Endothelial cell (in vitro differentiated cells): ENCODE measurements around the gene UBE3A. TPM values are rescaled to one million over a fixed set of nuclear protein-coding genes. Genes with fewer than 3 reads are reported as not detected.

Experiments used
- DNase-seq: peaks from one replicate; pipeline ENCODE4 v3.0.0; 2021; ENCODE audit warnings: low spot score
- H3K27ac Mint-ChIP-seq: one replicate; pipeline ENCODE4 v1.8.0; 2021; ENCODE audit warnings: mixed read lengths, inconsistent platforms; ENCODE audit not compliant: unreplicated experiment
- H3K27me3 Mint-ChIP-seq: one replicate; pipeline ENCODE4 v1.8.0; 2021; ENCODE audit warnings: mild to moderate bottlenecking, moderate library complexity, mixed read lengths, inconsistent platforms; ENCODE audit not compliant: unreplicated experiment
- H3K36me3 Mint-ChIP-seq: one replicate; pipeline ENCODE4 v1.8.0; 2021; ENCODE audit warnings: mild to moderate bottlenecking, low read depth, mixed read lengths, inconsistent platforms; ENCODE audit not compliant: unreplicated experiment
- H3K4me1 Mint-ChIP-seq: one replicate; pipeline ENCODE4 v1.8.0; 2021; ENCODE audit warnings: mild to moderate bottlenecking, mixed read lengths, inconsistent platforms; ENCODE audit not compliant: unreplicated experiment
- H3K4me3 Mint-ChIP-seq: one replicate; pipeline ENCODE4 v1.8.0; 2021; ENCODE audit warnings: mild to moderate bottlenecking, mixed read lengths, inconsistent platforms; ENCODE audit not compliant: unreplicated experiment
- H3K9me3 Mint-ChIP-seq: one replicate; pipeline ENCODE4 v1.8.0; 2021; ENCODE audit warnings: mixed read lengths, inconsistent platforms; ENCODE audit not compliant: unreplicated experiment
- CTCF ChIP-seq: fragments of 200-600 bp; sonication (generic); IDR thresholded peaks from one replicate; pipeline ENCODE4 v1.5.0; 2021; ENCODE audit warnings: antibody characterized with exemption; ENCODE audit not compliant: unreplicated experiment
- total RNA-seq: library from RNA; stranded (reverse); fragmentation: NEBNext Ultra II Directional; extraction: Animal tissue kit (Norgen Biotek cat#: 25700); gene quantifications from one replicate; pipeline ENCODE4 v1.2.1, GENCODE V29; 2021; ENCODE audit not compliant: unreplicated experiment

The UBE3A gene
- total RNA-seq, 1 donor from 2014 or later, result 102 TPM

DNA sequence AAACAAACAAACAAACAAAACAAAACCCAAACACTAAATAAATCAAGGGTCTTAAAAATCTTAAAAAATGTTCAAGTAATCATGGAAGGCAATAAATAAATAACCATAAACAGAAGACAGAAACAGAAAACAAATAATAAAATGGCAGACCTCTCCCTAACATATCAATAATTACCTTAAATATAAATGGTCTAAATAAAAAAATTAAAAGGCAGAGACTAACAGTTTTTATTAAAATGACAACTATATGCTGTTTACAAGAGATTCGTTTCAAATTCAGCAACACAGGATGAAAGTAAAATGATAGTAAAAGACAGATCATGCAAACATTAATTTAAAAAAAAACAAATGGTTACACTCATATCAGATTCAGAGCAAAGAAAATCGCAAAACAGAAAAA lies 91.1 kb downstream of the UBE3A start:
- TF ChIP-seq CTCF, result no peak
- no peaks in the 10 kb centered on the region for H3K36me3 Mint-ChIP-seq

DNA sequence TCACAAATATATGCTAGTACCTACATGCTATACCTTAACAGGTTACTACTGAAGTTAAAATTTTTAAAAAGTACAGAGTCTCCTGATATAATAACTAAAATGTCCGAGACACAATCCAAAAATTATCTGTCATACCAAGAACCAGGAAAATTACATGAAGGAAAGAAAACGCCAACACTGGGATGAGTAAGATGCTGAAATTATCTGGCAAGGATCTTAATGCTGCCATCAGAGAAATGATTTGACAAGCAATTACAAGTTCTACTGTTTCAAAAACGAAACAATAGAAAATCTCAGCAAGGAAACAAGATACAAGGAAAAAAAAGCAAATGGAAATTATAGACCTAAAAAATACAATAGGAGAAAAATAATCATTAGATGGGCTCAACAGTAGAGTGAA lies 92.5 kb downstream of the UBE3A start:
- no peak for TF ChIP-seq CTCF
- Mint-ChIP-seq H3K27me3 (no peaks in the 10 kb centered on the region), H3K27ac (no peak overlapping the region), H3K4me3 (no peak overlapping the region), H3K9me3 (no peaks in the 10 kb centered on the region), H3K4me1 (no peaks in the 10 kb centered on the region), H3K36me3 (no peaks in the 10 kb centered on the region)
- DNase-seq, result no peak

More for the DNA sequence above, 91.1 kb downstream of the UBE3A start:
- H3K4me1 Mint-ChIP-seq, result no peaks in the 10 kb centered on the region
- H3K27ac Mint-ChIP-seq, result no peak overlapping the region
- no peaks in the 10 kb centered on the region for H3K9me3 Mint-ChIP-seq
- DNase-seq, result no peak
- H3K27me3 Mint-ChIP-seq, result no peaks in the 10 kb centered on the region
- H3K4me3 Mint-ChIP-seq, result no peak overlapping the region

GRCh38 chr15:25345943-25346342 lies 92.9 kb downstream of the UBE3A start:
- H3K27ac Mint-ChIP-seq, result peak overlapping the region; percentile 6
- H3K4me3 Mint-ChIP-seq, result no peak overlapping the region
- peak; percentile 43 for DNase-seq
- H3K36me3 Mint-ChIP-seq, result no peaks in the 10 kb centered on the region
- H3K4me1 Mint-ChIP-seq, result no peaks in the 10 kb centered on the region
- H3K27me3 Mint-ChIP-seq, result no peaks in the 10 kb centered on the region
- no peaks in the 10 kb centered on the region for H3K9me3 Mint-ChIP-seq
- TF ChIP-seq CTCF, result no peak

- Mint-ChIP-seq H3K27ac (no peak overlapping the region), H3K4me1 (no peaks in the 10 kb centered on the region), H3K36me3 (peaks cover 3% of the 10 kb centered on the region), H3K4me3 (no peak overlapping the region), H3K27me3 (no peaks in the 10 kb centered on the region), H3K9me3 (no peaks in the 10 kb centered on the region)
- no peak for TF ChIP-seq CTCF
- DNase-seq, result no peak
These were observed 96.2 kb downstream of the UBE3A start for GRCh38 chr15:25342629-25343028.

DNA sequence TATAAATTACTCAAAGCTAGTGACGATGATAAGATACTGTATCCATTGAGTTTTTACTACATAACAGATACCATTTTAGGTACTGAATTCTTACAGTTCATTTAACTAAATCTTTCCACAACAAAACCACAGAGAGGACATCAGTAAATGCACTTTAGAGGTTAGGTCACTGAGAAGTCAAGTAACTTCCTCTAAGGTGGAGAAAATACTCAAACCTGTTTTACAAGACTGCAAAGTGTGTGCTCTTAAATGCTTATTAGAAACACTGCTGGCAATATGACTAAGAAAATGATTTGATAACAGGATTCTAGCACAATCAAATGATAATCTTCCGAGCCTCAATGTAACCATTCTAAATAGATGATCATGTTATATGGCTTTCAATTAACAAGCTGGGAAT lies 99.4 kb downstream of the UBE3A start:
- H3K27me3 Mint-ChIP-seq, result no peaks in the 10 kb centered on the region
- no peak for TF ChIP-seq CTCF
- H3K27ac Mint-ChIP-seq, result no peak overlapping the region
- H3K9me3 Mint-ChIP-seq, result no peaks in the 10 kb centered on the region
- DNase-seq, result no peak
- no peak overlapping the region for H3K4me3 Mint-ChIP-seq
- H3K36me3 Mint-ChIP-seq, result peaks cover 29% of the 10 kb centered on the region
- no peaks in the 10 kb centered on the region for H3K4me1 Mint-ChIP-seq
